H1 (cell line): Measurements from ENCODE around the gene PRELID2.

Experiments used
- EZH2 ChIP-seq: fragments of 200-600 bp; sonication (generic); IDR thresholded peaks from 2 replicates; pipeline ENCODE4 v1.7.1; 2012; ENCODE audit warnings: low read depth, mild to moderate bottlenecking, moderate library complexity, low read length, inconsistent platforms; ENCODE audit not compliant: severe bottlenecking
- GTF2F1 ChIP-seq: IDR thresholded peaks from 2 replicates; pipeline ENCODE4 v1.6.1; 2012; ENCODE audit warnings: low read depth, low read length, improper control_type of control experiment, borderline replicate concordance

DNA sequence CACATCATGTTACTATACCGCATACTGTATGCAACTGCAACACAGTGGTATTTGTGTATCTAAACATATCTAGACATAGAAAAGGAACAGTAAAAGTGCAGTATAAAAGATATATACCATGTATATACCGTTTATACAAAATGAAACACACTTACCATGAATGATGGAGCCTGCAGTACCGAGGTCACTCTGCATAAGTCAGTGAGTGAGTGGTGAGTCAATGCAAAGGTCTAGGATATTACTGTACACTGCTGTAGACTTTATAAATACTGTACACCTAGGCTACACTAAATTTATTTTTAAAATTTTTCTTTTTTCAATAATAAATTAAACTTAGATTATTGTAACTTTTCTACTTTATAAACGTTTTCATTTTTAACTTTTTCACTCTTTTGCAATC is 29.3 kb downstream of the PRELID2 start:
- TF ChIP-seq EZH2 (no peak), GTF2F1 (no peak)
